Measurements from ENCODE around the gene GPR160. TPM values are rescaled to one million over a fixed set of nuclear protein-coding genes. Genes with fewer than 3 reads are reported as not detected.

GPR160 gene
- total RNA-seq, 1 donor from 2014 or later = 6.0 TPM

DNA sequence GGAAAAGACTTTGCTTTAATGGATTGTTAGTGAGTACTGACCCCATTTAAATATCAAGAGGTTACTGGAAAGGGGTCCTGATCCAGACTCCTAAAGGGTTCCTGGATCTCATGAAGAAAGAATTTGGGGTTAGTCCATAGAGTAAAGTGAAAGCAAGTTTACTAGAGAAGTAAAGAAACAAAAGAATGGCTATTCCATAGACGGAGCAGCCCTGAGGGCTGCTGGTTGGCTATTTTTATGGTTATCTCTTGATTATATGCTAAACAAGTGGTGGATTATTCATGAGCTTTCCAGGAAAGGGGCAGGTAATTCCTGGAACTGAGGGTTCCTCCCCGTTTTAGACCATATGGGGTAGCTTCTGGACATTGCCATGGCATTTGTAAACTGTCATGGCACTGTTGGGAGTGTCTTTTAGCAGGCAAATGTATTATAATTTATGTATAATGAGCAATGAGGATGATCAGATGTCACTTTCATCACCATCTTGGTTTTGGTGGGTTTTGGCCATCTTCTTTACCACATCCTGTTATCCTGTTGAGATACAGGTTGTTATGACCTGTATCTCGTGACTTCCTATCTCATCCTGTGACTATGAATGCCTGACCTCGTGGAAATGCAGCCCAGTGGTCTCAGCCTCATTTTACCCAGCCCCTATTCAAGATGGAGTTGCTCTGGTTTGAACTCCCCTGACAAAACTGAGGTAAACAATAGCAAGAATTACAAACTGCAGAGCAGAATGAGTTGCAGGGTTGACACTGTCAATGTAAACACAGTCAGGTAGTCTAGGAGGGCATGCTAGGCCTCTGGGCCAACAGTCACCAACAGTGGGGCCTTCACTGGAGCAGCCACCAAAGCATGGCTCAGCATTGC lies 10.3 kb upstream of the GPR160 start:
- Histone ChIP-seq H3K27me3 (no peaks in the 10 kb centered on the region), H3F3A (ENCODE audit: low read depth) (no peaks in the 10 kb centered on the region), H3K79me2 (ENCODE audit: low read depth) (no peaks in the 10 kb centered on the region), H3K27ac (no peak overlapping the region), H3K9me3 (ENCODE audit: low read depth) (no peaks in the 10 kb centered on the region), H3K4me1 (no peaks in the 10 kb centered on the region), H2AFZ (replicated peaks) (no peak overlapping the region), H3K36me3 (no peaks in the 10 kb centered on the region), H3K4me3 (no peak overlapping the region), H3K4me2 (no peak overlapping the region), H4K20me1 (ENCODE audit: low read depth) (no peaks in the 10 kb centered on the region), H3K9ac (no peak overlapping the region)
- Mint-ChIP-seq H3K4me3 (no peak overlapping the region), H3K27ac (no peak overlapping the region), H3K36me3 (no peaks in the 10 kb centered on the region), H3K9me3 (no peaks in the 10 kb centered on the region), H3K4me1 (no peaks in the 10 kb centered on the region), H3K27me3 (ENCODE audit: insufficient read depth, low read depth) (peaks cover 2% of the 10 kb centered on the region)
- DNase-seq (ENCODE audit: low spot score) = no peak
- TF ChIP-seq, protein P1, sequence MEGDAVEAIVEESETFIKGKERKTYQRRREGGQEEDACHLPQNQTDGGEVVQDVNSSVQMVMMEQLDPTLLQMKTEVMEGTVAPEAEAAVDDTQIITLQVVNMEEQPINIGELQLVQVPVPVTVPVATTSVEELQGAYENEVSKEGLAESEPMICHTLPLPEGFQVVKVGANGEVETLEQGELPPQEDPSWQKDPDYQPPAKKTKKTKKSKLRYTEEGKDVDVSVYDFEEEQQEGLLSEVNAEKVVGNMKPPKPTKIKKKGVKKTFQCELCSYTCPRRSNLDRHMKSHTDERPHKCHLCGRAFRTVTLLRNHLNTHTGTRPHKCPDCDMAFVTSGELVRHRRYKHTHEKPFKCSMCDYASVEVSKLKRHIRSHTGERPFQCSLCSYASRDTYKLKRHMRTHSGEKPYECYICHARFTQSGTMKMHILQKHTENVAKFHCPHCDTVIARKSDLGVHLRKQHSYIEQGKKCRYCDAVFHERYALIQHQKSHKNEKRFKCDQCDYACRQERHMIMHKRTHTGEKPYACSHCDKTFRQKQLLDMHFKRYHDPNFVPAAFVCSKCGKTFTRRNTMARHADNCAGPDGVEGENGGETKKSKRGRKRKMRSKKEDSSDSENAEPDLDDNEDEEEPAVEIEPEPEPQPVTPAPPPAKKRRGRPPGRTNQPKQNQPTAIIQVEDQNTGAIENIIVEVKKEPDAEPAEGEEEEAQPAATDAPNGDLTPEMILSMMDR (IDR thresholded peaks at IDR 0.05) = no peak
- TF ChIP-seq EZH2phosphoT487 (IDR thresholded peaks at IDR 0.05) = no peak
- no peak for TF ChIP-seq EZH2 (IDR thresholded peaks at IDR 0.05)

DNA sequence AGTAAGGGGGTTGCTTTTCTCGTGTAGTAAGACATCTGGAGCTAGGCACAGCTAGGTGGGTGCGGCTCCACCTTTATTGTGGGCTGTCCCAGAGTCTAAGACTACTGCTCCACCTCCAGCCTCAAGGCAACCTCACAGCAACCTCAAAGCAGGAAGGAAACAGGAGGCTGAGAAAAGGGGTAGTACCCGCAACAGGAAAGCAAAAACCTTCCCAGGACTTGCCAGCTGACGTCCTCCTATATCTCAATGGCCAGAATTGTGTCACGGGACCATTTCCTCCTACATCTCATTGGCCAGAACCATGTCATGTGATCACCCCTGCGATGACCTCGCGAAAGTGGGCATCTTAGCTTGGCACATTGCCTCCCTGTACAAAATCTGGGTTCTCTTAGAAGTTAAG lies 4.3 kb upstream of the GPR160 start:
- Histone ChIP-seq H3K36me3 (no peaks in the 10 kb centered on the region), H3K4me1 (no peaks in the 10 kb centered on the region), H2AFZ (replicated peaks) (peak overlapping the region; percentile 34), H3K9ac (no peak overlapping the region), H3F3A (ENCODE audit: low read depth) (peaks cover 12% of the 10 kb centered on the region), H3K27ac (no peak overlapping the region), H3K27me3 (peaks cover 13% of the 10 kb centered on the region), H3K79me2 (ENCODE audit: low read depth) (no peaks in the 10 kb centered on the region), H3K4me3 (no peak overlapping the region), H3K4me2 (no peak overlapping the region), H4K20me1 (ENCODE audit: low read depth) (no peaks in the 10 kb centered on the region), H3K9me3 (ENCODE audit: low read depth) (no peaks in the 10 kb centered on the region)
- H3K9me3 Mint-ChIP-seq = no peaks in the 10 kb centered on the region
- H3K36me3 Mint-ChIP-seq = no peaks in the 10 kb centered on the region
- peaks cover 14% of the 10 kb centered on the region for H3K27me3 Mint-ChIP-seq (ENCODE audit: insufficient read depth, low read depth)
- peaks cover 2% of the 10 kb centered on the region for H3K4me1 Mint-ChIP-seq
- TF ChIP-seq, protein P1 (IDR thresholded peaks at IDR 0.05) = no peak
- TF ChIP-seq EZH2 (IDR thresholded peaks at IDR 0.05) = no peak
- no peak for TF ChIP-seq EZH2phosphoT487 (IDR thresholded peaks at IDR 0.05)
- H3K27ac Mint-ChIP-seq = no peak overlapping the region
- H3K4me3 Mint-ChIP-seq = no peak overlapping the region
- no peak for DNase-seq (ENCODE audit: low spot score)

DNA sequence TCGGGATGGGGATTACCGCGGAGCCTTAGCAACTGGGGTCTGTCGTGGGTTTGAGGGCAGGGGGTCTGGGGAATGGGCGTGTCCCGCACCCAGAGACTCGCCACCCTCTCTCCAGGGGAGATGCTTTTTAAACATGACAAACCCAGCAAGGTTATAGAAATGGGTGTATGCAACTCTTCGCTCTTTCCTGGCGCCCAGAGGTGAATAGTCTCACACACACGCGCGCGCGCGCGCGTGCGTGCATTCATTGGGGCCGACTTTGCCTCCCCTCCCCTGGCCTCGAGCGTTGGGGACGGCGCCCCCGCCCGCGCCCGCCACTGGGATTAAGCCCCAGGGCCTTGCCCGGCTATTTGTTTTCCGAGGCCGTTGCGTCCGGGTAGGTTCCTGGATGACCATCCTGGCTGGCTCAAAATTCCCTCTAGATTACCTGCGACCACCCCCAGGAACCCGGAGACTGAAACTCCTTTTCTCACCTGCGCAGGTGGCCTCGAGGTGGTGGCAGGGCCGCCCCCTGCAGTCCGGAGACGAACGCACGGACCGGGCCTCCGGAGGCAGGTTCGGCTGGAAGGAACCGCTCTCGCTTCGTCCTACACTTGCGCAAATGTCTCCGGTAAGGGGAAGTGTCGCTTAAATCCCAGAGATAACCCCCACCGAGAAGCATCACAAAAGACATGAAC lies 777 bp downstream of the GPR160 start:
- Histone ChIP-seq H3K79me2 (ENCODE audit: low read depth) (no peaks in the 10 kb centered on the region), H3K36me3 (no peaks in the 10 kb centered on the region), H2AFZ (replicated peaks) (peak overlapping the region; percentile 99), H3K4me1 (peaks cover 7% of the 10 kb centered on the region), H3K4me2 (peak overlapping the region; percentile 95), H4K20me1 (ENCODE audit: low read depth) (no peaks in the 10 kb centered on the region), H3K27ac (no peak overlapping the region), H3K27me3 (peaks cover 48% of the 10 kb centered on the region), H3K9me3 (ENCODE audit: low read depth) (no peaks in the 10 kb centered on the region), H3F3A (ENCODE audit: low read depth) (peaks cover 36% of the 10 kb centered on the region), H3K4me3 (peak overlapping the region; percentile 84), H3K9ac (no peak overlapping the region)
- Mint-ChIP-seq H3K4me1 (peaks cover 14% of the 10 kb centered on the region), H3K36me3 (no peaks in the 10 kb centered on the region), H3K27me3 (ENCODE audit: insufficient read depth, low read depth) (peaks cover 43% of the 10 kb centered on the region), H3K9me3 (no peaks in the 10 kb centered on the region), H3K27ac (no peak overlapping the region), H3K4me3 (peak overlapping the region; percentile 88)
- peak; percentile 66 for DNase-seq (ENCODE audit: low spot score)
- TF ChIP-seq EZH2 (IDR thresholded peaks at IDR 0.05) (peak; percentile 75), EZH2phosphoT487 (IDR thresholded peaks at IDR 0.05) (peak; percentile 60)
- TF ChIP-seq, protein P1 (IDR thresholded peaks at IDR 0.05) = peak; percentile 36

Data from neural progenitor cell (in vitro differentiated cells).